ENCODE measurements around the gene PANK1.

GRCh38 chr10:89652806-89653370 lies 7.8 kb upstream of the PANK1 start:
- TF ChIP-seq CTCF (conservative IDR thresholded peaks at IDR 0.05; ENCODE audit: low read length), result no peak
- no peak for TF ChIP-seq EZH2phosphoT487 (IDR thresholded peaks at IDR 0.05; ENCODE audit: borderline replicate concordance, low read depth, low read length)
